ENCODE results near the gene PLA2G2C.

DNA sequence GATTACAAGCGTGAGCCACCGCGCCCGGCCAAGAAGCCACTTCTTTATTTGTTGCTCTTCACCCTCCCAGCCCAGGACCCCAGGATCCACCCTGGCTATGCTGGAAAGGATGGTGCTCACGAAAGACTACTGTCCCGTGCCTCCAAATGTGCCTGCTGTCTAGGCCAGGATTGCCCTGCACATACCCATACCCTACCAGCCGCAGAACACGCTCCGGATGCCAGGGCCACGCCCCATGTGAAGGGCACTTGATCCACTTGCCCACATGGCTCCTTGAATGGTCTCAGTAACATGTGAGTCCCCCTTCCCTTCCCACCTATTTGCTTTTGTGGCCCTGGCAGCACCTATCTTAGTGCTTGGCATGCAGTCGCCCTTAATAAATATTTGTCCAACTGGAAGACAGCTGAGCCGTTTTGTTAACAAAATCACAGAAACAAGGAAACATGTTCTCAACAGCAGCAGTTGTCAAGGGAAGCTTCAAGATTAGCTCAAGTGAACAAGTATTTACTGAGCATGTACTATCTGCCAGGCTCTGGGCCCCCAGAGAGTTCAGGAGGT, 14.2 kb downstream of the PLA2G2C start:
- TF ChIP-seq, protein P1, sequence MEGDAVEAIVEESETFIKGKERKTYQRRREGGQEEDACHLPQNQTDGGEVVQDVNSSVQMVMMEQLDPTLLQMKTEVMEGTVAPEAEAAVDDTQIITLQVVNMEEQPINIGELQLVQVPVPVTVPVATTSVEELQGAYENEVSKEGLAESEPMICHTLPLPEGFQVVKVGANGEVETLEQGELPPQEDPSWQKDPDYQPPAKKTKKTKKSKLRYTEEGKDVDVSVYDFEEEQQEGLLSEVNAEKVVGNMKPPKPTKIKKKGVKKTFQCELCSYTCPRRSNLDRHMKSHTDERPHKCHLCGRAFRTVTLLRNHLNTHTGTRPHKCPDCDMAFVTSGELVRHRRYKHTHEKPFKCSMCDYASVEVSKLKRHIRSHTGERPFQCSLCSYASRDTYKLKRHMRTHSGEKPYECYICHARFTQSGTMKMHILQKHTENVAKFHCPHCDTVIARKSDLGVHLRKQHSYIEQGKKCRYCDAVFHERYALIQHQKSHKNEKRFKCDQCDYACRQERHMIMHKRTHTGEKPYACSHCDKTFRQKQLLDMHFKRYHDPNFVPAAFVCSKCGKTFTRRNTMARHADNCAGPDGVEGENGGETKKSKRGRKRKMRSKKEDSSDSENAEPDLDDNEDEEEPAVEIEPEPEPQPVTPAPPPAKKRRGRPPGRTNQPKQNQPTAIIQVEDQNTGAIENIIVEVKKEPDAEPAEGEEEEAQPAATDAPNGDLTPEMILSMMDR (conservative IDR thresholded peaks at IDR 0.05), result no peak
- TF ChIP-seq ZFX (IDR thresholded peaks at IDR 0.05), result no peak
